RWPE1 (cell line): ENCODE data around the gene DPF3.

Experiments
- CTCF ChIA-PET: fragments of 350-600 bp; sonication (Branson Sonifier 250); formaldehyde crosslinking; extraction: SDS; loops from one replicate; lab custom pipeline; 2021; lab: Yijun Ruan, JAX
- POLR2A ChIA-PET: fragments of 400-600 bp; formaldehyde crosslinking; extraction: SDS; loops from one replicate; lab custom pipeline; 2020; ENCODE audit warnings: antibody characterized with exemption; ENCODE audit not compliant: low non-redundant PET; lab: Yijun Ruan, JAX
- DNase-seq: peaks from one replicate; pipeline ENCODE4 v3.0.0; 2012; ENCODE audit warnings: low spot score
- H3K27ac ChIP-seq: fragments of 450-650 bp; 2 replicates; pipeline ENCODE4 v1.5.1; 2017
- CTCF ChIP-seq: fragments of 450-650 bp; conservative IDR thresholded peaks from 2 replicates; pipeline ENCODE4 v1.5.1; 2017; ENCODE audit warnings: low read depth, mild to moderate bottlenecking

DPF3 gene

DNA sequence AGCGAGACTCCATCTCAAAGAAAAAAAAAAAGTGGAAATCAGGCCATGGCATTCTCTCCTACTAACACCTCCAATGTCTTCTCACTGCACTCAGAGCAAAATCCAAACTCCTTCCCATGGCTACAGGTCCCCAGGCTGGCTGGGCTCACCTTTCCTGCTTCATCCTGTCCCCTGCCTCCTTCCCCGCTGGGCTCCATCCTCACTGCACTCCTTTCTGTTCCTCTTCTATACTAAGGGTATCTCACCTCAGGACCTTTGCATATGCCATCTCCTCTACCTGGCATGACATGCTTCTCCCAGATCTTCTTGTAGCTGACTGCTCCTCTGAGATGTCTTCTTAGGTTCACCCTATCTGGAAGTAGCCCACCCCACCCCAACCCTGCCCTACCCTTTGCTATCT, 111.1 kb downstream of the DPF3 start:
- ChIA-PET POLR2A (no interaction called here), CTCF (interaction anchor here (0.7 kb wide), 1 partner anchor 33 kb away, joined by 3 read pairs; no protein-coding TSS in a partner anchor)
- H3K27ac ChIP-seq, result no peak overlapping the region
- DNase-seq, result no peak
- no peak for TF ChIP-seq CTCF

- no peak for TF ChIP-seq CTCF
- no peak overlapping the region for H3K27ac ChIP-seq
- DNase-seq, result peak; percentile 41
- CTCF ChIA-PET, result no interaction called here
- POLR2A ChIA-PET, result no interaction called here
Measured at GRCh38 chr14:72781561-72782508, 112.1 kb downstream of the DPF3 start.

DNA sequence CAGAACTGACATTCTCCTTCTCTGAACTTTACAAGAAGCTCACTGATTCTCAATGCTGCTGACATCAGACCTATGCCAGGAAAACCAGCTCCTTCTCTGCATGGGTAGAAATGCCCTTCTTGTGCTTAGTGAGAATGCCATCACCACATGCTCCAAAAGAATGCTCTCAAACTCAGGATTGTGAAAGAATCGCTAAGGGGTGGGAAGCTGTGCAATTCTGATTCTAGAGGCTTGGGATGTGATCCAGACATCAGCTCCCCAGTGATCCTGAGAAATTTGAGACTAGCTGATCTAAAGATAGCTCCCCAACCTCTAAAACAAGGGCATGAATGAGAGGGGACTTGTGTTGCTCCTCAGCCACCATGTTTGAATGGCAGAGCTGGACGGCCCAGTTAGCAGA, 113.2 kb downstream of the DPF3 start:
- ChIA-PET CTCF (interaction anchor here (0.8 kb wide), 1 partner anchor 13 kb away, joined by 3 read pairs; no protein-coding TSS in a partner anchor), POLR2A (no interaction called here)
- no peak overlapping the region for H3K27ac ChIP-seq
- no peak for TF ChIP-seq CTCF
- DNase-seq, result no peak

GRCh38 chr14:72779679-72780078, 114.2 kb downstream of the DPF3 start:
- H3K27ac ChIP-seq, result no peak overlapping the region
- ChIA-PET POLR2A (no interaction called here), CTCF (interaction anchor here (0.7 kb wide), 1 partner anchor 56 kb away, joined by 4 read pairs; no protein-coding TSS in a partner anchor)
- TF ChIP-seq CTCF, result no peak
- no peak for DNase-seq

DNA sequence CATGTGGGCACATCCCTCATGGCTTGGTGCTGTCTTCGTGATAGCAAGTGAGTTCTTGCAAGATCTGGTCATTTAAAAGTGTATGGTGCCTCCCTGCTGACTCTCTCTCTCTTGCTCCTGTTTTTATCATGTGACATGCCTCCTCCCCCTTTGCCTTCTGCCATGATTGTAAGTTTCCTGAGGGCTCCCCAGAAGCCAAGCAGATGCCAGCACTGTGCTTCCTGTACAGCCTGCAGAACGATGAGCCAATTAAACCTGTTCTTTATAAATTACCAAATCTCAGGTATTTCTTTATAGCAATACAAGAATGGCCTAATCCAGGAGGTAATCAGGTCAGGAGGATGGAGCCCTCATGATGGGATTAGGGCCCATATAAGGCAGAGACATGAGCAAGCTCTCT, 116.3 kb downstream of the DPF3 start:
- POLR2A ChIA-PET, result no interaction called here
- DNase-seq, result no peak
- CTCF ChIA-PET, result no interaction called here
- H3K27ac ChIP-seq, result no peak overlapping the region
- TF ChIP-seq CTCF, result no peak

DNA sequence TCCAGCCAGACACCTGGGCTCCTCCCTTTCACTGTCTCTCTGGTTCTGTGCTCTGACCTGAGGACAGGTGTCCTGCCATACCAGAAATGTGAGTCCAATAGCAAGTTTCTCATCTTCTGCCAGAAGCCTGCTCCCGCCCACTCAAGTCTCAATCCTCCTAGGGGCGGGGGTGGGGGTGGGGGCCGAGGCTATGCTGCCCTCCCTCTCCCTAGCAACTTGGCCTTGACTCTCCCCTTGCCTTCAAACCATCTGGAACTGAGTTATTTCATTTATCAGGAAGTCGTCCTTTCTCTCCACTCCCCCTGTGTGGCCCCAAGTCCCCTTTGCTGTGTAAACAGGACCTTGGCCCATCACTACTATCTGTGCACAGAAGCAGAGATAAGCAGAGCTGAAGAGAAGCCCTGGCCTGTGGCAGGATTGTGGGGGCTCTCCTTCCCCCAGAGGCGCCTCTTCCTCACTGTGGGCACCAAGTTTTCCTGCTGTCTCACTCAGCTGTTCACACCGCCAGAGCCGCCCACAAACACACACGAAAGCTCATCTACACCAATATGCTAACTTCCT, 117.1 kb downstream of the DPF3 start:
- ChIA-PET POLR2A (no interaction called here), CTCF (no interaction called here)
- no peak for DNase-seq
- no peak for TF ChIP-seq CTCF
- H3K27ac ChIP-seq, result no peak overlapping the region
